Non-pigmented ciliary epithelial cell (primary cell): Measurements from ENCODE around the gene CFAP74.

Experiments used
- DNase-seq: peaks from one replicate; pipeline ENCODE4 v3.0.0-alpha.2; 2010; ENCODE audit warnings: low read depth

CFAP74 gene

GRCh38 chr1:1928231-1929101, 75.1 kb downstream of the CFAP74 start:
- no peak for DNase-seq

GRCh38 chr1:1927751-1928150, 75.8 kb downstream of the CFAP74 start:
- DNase-seq = no peak

- DNase-seq = no peak
Observed at GRCh38 chr1:1926886-1927660, 76.5 kb downstream of the CFAP74 start.

GRCh38 chr1:1926346-1926811, 77.2 kb downstream of the CFAP74 start:
- no peak for DNase-seq

GRCh38 chr1:1925437-1926345, 77.9 kb downstream of the CFAP74 start:
- DNase-seq = no peak

- DNase-seq = no peak
Observed at GRCh38 chr1:1924849-1925248, 78.7 kb downstream of the CFAP74 start.

- DNase-seq = no peak
Observed at GRCh38 chr1:1924386-1924785, 79.2 kb downstream of the CFAP74 start.

- no peak for DNase-seq
Observed at GRCh38 chr1:1922956-1923833, 80.4 kb downstream of the CFAP74 start.

- no peak for DNase-seq
Observed at GRCh38 chr1:1922702-1922955, 81.0 kb downstream of the CFAP74 start.

GRCh38 chr1:1921901-1922701, 81.5 kb downstream of the CFAP74 start:
- no peak for DNase-seq

- DNase-seq = no peak
Observed at GRCh38 chr1:1921459-1921862, 82.1 kb downstream of the CFAP74 start.

- DNase-seq = no peak
Observed at GRCh38 chr1:1920608-1921458, 82.8 kb downstream of the CFAP74 start.

GRCh38 chr1:1920057-1920607, 83.5 kb downstream of the CFAP74 start:
- no peak for DNase-seq

GRCh38 chr1:1919304-1920056, 84.1 kb downstream of the CFAP74 start:
- peak; percentile 88 for DNase-seq

GRCh38 chr1:1918901-1919303, 84.7 kb downstream of the CFAP74 start, which contains the start of gene TMEM52:
Gene TMEM52, minus strand, starts transcription at chr1:1919279. Its CDS starts 14 bp downstream, at chr1:1919265.
- no peak for DNase-seq

- no peak for DNase-seq
Observed at GRCh38 chr1:1917995-1918900, 85.3 kb downstream of the CFAP74 start.

- no peak for DNase-seq
Observed at GRCh38 chr1:1917304-1917976, 86.1 kb downstream of the CFAP74 start.
